Measurements from ENCODE around the gene CHL1. TPM values are rescaled to one million over a fixed set of nuclear protein-coding genes. Genes with fewer than 3 reads are reported as not detected.

The CHL1 gene
- total RNA-seq, 4 donors from 2014 or later, result 1.6 to 61.1 (median 5.3) TPM

DNA sequence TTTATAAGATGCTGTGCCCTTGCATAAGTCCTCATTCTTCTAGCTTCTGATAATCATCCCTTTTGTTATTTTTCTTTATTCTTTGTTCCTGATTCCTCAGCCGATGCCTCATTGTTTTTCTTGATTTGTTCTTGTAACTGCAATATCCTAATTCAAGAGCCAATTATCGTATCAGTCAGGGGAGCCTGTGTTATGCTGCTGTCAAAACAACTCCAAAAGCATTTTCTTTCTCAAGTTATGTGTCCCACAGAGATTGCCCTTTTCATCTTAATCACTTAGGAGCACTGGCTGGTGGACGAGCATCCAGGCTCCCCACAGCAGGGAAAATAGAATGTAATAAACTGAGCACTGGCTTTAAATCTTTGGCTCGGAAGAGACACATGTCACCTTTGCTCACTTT is 207.3 kb downstream of the CHL1 start:
- Histone ChIP-seq H3K4me3 (no peak overlapping the region), H3K27me3 (no peaks in the 10 kb centered on the region), H3K4me1 (no peaks in the 10 kb centered on the region), H3K27ac (no peak overlapping the region), H3K36me3 (no peaks in the 10 kb centered on the region), H3K9me3 (no peaks in the 10 kb centered on the region)
- no peak for DNase-seq
- TF ChIP-seq, protein P1, sequence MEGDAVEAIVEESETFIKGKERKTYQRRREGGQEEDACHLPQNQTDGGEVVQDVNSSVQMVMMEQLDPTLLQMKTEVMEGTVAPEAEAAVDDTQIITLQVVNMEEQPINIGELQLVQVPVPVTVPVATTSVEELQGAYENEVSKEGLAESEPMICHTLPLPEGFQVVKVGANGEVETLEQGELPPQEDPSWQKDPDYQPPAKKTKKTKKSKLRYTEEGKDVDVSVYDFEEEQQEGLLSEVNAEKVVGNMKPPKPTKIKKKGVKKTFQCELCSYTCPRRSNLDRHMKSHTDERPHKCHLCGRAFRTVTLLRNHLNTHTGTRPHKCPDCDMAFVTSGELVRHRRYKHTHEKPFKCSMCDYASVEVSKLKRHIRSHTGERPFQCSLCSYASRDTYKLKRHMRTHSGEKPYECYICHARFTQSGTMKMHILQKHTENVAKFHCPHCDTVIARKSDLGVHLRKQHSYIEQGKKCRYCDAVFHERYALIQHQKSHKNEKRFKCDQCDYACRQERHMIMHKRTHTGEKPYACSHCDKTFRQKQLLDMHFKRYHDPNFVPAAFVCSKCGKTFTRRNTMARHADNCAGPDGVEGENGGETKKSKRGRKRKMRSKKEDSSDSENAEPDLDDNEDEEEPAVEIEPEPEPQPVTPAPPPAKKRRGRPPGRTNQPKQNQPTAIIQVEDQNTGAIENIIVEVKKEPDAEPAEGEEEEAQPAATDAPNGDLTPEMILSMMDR (IDR thresholded peaks at IDR 0.05), result no peak
- TF ChIP-seq POLR2A (IDR thresholded peaks at IDR 0.05), result no peak

DNA sequence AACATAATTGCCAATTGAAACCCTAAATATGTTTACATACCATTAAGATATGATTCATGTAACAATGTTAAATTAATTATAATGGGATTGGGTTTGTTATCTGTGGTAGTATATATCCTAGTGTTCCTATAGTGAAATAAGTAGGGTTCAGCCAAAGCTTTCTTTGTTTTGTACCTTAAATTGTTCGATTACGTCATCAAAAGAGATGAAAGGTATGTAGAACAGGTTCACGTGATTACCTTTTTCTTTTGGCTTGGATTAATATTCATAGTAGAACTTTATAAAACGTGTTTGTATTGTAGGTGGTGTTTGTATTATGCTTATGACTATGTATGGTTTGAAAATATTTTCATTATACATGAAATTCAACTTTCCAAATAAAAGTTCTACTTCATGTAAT is 212.4 kb downstream of the CHL1 start:
- H3K4me3 ChIP-seq, result no peak overlapping the region
- H3K4me1 ChIP-seq, result no peaks in the 10 kb centered on the region
- no peak overlapping the region for H3K27ac ChIP-seq
- TF ChIP-seq POLR2A (IDR thresholded peaks at IDR 0.05), result no peak
- TF ChIP-seq, protein P1 (IDR thresholded peaks at IDR 0.05), result no peak
- H3K9me3 ChIP-seq, result no peaks in the 10 kb centered on the region
- DNase-seq, result no peak
- no peaks in the 10 kb centered on the region for H3K36me3 ChIP-seq
- H3K27me3 ChIP-seq, result no peaks in the 10 kb centered on the region

DNA sequence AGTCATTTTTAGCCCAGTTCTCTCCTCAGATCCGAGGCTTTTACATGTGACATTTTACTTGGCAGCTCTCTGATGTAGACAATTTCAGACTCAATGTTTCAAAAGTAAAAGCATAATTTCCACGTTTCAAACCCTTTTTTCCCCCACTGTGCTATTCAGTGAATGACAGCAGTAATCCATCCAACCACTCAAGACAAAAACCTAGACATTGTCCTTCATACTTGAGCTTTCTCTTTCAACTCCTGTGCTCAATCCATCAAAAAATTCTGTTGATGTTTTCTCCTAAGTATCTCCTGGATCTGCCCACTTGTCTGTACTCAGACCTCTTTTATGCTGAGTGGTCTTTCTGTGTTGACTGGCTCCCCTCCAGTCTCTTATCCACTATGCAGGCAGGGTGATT is 214.7 kb downstream of the CHL1 start:
- Histone ChIP-seq H3K27ac (no peak overlapping the region), H3K27me3 (no peaks in the 10 kb centered on the region), H3K4me3 (no peak overlapping the region), H3K9me3 (no peaks in the 10 kb centered on the region), H3K4me1 (no peaks in the 10 kb centered on the region), H3K36me3 (no peaks in the 10 kb centered on the region)
- TF ChIP-seq, protein P1 (IDR thresholded peaks at IDR 0.05), result no peak
- no peak for TF ChIP-seq POLR2A (IDR thresholded peaks at IDR 0.05)
- DNase-seq, result no peak

DNA sequence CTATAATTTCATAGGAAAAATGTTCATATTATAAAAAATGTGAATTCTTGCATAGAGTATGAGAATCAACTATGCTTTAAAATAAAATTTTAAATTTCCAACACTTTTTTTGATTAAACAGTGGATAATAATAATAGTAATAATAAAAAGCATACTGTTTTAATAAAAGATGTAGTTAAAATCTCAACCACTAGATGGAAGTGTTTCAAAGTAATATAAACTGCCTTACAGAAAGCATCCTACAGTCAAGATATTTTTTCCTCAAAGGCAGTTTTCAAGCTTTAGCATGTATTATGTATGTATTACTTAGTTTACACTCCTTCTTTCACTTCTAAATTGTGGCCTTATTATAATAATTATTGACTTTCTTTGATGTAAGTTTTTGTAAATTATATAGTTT is 217.5 kb downstream of the CHL1 start:
- H3K9me3 ChIP-seq, result no peaks in the 10 kb centered on the region
- TF ChIP-seq, protein P1 (IDR thresholded peaks at IDR 0.05), result peak in 2 of 6 experiments; percentile 7 to 32
- TF ChIP-seq POLR2A (IDR thresholded peaks at IDR 0.05), result no peak
- H3K27ac ChIP-seq, result no peak overlapping the region
- H3K4me1 ChIP-seq, result no peaks in the 10 kb centered on the region
- no peak overlapping the region for H3K4me3 ChIP-seq
- no peaks in the 10 kb centered on the region for H3K27me3 ChIP-seq
- no peak for DNase-seq
- H3K36me3 ChIP-seq, result no peaks in the 10 kb centered on the region

DNA sequence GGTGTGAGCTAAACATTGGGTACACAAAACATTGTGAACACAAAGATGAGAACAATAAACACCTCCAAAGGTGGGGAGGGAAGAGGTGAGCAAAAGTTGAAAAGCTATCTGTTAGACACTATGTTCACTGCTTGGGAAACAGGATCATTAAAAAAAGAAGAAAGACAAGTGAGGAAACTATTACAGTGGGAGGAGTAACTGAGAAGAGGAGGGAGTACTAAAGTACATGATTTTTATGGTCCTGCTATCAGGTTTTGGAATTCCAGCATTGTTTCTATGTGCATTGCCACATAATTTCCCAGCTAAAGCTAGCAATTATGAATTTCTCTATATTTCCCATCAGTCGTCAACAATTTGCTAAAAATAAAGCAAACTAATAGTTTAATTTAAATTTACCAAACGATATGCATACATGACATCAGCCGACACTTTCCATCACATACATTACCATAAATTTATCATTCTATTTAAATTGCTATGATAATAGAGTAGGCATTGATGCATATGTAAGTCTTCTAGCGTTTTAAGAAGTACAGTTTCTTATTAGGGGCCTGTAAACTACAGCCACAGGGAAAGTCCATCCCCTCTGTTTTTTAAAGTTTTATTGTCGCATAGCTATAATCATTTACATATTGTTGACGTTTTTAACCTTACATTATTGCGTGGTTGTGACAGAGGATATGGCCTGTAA is 221.8 kb downstream of the CHL1 start:
- TF ChIP-seq POLR2A (IDR thresholded peaks at IDR 0.05), result no peak
- TF ChIP-seq, protein P1 (IDR thresholded peaks at IDR 0.05), result no peak
- no peaks in the 10 kb centered on the region for H3K9me3 ChIP-seq
- H3K4me3 ChIP-seq, result no peak overlapping the region
- no peak overlapping the region for H3K27ac ChIP-seq
- no peaks in the 10 kb centered on the region for H3K36me3 ChIP-seq
- H3K27me3 ChIP-seq, result no peaks in the 10 kb centered on the region
- no peaks in the 10 kb centered on the region for H3K4me1 ChIP-seq
- DNase-seq, result no peak

Data from Peyer's patch (tissue), 4 donors.